ENCODE results near the gene ZNF804B.

ZNF804B gene

DNA sequence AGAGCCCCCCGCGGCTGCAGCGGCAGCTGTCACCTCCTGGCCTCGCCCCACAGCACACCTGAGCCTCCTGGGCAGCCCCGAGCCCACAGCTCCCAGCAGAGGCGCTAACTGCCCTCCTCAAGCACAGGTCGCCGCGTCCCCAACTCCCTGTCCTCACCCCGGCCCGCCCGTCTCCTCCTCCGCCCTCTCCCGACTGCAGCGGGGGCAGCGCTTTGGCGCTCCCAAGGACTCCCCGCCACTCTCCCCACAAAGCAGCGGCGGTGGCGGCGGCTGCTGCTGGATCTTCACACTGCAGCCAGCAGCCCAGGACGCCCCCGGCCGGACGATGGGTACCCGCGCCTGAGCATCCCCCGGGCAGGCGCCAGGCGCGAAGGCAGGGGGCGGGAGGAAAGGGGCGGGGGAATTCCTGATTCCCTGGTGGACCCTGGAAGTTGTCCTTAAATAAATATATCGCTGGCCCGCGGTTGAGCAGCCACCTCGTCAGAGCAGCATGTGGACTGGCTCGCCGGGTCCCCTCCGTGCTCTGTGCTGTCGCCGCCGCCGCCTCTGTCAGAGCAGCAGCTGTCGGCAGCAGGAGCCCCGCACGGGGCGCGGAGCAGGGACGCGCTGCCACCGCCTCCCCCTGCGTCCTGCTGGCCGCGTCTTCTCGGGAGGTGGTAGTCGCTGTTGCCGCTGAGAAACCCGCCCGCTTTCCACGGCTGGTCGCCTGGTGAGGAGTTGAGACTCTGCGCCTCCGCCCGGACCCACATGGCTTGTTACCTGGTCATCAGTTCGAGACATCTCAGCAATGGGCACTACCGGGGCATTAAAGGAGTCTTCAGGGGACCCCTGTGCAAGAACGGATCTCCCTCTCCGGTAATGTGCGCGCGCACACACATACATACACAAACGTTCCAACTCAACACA, at the start of gene ZNF804B:
Gene ZNF804B, plus strand, starts transcription at position 471 of the 906 bp plus-strand sequence. Its CDS starts 277 bp downstream, at position 748.
- DNase-seq: no peak

DNA sequence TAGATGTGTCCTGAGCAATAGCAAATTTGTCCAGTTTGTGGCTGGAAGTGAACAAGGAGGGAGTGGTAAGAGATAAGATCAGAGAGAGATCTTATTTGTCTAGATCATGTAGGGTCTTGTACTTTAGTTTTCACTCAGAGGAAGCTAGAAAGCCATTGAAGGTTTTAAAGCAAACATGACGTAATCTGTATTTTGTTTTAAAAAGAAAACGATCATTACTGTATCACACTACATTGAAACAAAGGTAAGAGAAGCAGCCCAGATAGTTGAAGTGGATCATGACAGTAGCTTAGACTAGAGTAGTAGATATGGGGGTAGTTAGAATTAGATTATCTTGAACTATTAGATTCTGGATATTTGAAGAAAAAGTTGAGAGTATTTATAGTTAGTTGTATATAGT, 23.6 kb upstream of the ZNF804B start:
- no peak for DNase-seq

DNA sequence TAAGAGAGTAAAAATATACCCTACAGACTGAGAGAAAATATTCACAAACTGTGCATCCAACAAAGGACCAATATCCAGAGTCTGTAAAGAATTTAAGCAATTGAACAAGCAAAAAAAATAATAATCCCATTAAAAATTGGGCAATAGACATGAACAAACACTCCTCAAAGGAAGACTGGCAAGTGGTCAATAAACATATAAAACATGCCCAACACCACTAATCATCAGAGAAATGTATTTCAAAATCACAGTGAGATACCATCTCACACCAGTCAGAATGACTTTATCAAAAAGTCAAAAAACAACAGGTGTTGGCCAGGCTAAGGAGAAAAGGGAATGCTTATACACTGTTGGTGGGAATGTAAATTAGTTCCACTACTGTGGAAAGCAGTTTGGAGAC, 21.9 kb upstream of the ZNF804B start:
- no peak for DNase-seq

DNA sequence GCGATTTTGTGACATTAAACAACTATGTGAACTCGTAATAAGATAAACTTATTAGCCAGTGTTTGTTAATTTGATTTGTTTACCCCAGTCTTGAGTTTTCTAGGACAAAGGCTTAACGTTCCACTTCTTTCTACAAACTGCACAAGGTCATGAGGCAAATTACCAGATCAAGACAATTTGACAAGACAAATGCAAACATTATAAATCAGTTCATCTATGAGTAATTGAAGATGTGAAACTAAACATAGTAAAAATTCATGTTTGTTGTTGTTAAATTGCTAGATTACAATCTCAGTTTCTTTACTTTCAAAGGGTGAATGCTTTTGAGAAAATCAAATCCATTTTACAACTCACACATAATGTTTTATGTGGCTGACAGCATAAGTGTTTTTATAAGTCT, 13.4 kb upstream of the ZNF804B start:
- no peak for DNase-seq

DNA sequence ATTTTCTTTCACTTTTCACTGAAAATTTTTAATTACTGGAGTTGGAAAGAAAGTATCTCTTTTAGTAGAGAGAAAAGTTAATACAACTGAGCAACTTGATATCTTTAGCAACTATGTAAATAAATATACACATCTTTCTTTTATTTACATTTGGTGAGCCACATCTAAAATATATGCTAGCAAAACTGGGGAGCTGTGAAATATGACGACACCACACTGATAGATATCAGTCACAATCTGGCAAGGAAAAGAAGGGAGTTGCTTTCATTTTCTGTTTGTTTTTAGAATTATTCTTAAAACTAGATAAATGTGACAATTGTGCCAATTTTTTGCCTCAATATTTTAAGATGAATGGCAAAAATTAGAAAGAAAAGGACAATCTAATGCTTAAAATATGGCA, 2.7 kb upstream of the ZNF804B start:
- DNase-seq: no peak

DNA sequence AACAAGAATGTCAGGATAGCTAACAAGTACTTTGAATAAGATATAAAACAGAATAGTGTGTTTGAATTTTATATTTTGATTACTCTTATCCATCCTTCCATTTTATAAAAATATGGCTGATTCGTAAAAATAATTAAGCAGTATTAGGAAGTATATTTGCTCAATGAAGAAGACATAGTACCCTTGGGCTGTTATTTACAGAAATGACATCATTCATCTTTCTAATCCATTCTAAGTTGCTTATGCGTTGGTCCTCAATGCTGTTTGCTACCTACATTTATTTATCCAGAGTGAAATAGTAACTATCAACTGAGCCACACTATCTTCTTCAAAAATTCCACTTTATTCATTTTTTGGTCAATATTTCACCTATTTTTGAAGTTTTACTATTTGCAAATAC, 2.1 kb upstream of the ZNF804B start:
- DNase-seq: no peak

DNA sequence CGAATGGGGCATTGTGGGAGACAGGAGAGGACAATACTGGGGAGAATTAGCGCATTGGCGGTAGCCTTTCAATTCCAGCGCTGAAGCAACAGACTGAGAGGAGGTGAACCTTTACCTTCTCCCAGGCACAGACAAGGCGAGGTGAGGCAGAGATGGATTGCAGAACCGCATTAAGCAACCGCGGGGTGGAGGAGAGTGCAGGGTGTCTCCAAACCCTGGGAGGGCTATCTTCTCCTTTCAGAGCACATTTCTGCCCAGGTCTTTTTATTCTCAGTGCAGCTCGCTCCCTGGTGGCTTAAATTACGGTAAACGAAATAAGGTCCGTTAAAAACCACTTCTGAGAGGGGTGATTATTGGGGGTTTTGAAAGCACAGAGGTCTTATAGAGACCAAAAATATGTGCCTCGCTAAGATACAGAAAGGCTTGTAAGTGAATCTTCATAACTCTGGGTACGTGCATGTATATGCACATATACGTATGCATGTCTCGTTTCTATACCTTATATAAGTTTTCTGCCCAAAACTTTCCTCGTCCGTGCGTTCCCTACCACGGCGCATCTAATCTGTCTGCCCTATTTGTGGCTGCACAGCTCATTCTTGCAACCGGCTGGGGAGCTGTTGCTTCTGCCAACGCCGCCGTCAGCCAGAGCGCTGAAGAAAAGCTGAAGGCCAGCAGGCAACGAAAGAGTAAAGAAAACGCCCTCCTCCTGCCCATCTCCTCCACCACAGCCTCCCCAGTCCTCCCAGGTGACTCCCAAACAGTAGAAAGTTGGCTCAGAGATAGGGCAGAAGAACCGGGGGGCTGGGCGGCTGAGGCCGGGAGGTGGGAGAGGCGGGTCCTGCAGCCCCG, 895 bp upstream of the ZNF804B start:
- no peak for DNase-seq

DNA sequence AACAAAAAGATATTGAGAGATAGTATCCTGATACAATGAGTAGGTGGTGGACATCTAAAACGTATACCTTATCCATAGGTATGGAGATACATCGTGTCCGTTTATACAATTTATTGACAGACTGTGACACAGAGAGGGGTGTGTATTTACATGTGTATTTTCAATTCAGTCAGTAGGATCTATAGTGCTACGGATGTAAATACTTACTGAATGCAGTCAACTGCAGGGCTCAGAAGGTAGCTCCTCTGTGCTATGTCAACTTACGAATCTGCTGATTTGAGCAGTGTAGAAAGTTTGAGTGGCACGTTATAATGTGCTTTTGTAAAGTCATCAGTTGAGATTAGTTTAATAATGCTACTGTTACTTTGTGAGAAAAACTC, 626 bp downstream of the ZNF804B start:
- DNase-seq: no peak

DNA sequence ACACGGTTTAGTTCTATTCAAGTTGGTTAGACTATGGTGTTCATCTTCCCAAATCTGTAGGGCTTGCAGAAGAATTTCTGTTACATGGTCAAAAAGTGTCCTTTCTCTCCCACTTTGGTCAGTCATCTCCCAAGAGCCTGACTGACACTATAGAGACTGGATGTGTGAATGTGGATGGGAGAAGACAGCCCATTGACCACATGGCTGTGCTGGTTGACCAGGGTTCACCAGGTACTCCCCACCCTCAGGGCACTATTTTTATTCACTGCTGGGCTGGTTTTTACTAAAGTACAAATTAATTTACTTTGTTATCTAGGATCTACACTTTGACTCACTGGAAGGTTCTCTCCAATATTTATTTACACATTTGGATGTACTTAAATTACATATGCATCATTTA, 2.3 kb downstream of the ZNF804B start:
- no peak for DNase-seq

DNA sequence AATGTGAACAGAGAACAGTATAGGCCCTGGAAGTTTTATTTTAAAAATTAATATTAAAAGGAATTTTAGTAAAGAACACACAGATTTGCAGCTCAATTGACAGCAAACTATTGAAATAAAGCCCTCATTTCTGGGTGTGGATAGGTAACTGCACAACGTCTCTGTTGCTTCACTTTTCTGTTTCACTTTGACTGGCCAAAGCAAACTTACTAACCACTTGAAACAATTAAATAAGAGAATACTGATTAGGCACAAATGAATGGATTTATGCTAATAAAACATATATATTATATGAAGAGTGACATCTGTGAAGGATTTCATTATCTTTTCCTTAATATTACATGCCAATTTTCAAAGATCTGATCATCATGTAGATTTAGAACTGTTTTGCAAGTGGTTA, 11.9 kb downstream of the ZNF804B start:
- DNase-seq: no peak

DNA sequence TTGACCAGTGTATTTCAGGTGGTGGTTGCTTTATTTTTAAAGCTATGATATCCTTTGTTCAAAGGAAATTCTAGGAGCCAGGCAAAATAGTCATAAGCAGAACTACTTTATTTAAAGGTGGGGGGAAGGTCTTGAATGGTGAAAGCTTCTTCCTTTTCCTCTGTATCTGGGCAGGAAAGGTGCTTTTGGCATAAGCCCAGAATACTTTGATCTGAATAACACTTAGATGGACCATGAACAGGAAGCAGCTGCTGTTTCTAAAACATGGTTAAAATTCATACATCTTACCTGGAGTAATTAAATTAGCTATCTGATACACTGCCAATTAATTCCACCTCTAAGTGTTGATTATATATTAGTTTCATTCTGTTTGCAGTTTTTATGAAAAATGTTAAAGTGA, 13.3 kb downstream of the ZNF804B start:
- no peak for DNase-seq

DNA sequence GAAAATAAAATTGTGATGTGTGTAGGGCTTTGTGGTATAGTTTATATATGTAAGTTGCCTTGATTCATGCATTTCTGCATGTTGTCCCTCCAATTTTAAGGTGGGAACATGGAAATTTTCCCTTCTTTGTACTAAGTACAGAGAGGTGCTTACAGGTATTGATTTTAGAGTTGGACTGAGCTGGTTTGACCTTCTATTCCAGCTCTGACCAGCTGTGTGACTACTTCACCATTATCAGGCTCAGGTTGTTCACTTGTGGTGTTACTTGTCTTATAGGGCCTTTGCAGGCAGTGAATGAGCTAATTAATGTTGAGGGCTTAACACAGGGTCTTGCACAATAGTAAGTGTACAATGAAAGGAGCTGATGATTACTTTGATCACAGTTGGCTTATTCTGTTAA, 16.3 kb downstream of the ZNF804B start:
- DNase-seq: no peak

DNA sequence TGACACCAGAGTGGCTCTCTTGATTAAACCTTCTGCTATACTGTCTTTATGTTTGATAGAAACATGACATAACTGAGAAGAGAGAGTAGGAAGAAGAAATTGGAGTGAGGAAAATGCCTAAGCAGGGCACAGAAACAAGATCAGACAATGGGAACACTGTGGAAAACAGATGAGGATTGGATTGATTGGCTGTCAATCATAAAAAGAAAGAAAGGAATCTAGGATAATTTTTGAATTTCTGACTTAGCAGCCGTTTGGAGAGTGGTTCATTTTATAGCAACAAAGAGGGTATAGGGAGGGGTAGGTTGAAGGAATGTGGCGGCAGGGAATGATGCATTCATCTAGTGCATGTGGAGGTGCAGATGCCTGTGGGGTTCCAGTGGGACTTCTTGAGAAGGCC, 28.3 kb downstream of the ZNF804B start:
- no peak for DNase-seq

DNA sequence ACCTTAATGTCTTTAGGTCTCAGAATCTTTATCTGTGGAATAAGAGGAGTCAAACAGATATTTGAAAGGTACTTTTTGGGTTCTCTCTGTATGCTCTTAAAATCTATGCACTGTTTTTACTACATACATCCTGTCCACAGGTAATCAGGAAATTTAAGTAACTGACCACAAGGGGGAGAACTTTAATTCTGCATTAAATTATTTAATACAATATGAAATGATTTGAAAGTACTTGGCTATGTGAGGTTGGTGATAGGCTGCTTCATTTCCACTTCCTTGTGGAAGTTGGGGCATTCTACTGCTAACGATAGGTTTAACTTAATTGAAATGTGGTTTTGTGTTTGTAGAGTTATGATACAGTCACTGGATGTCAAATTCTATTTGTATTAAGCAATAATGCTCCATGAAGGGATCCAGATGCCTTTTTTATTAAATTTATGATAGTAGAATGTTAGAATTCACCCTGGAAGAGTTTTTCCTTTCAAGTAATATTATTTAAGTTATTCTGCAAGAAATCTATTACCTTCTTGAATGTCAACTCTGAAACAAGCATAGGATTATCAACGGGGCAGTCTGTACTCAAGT, 30.1 kb downstream of the ZNF804B start:
- DNase-seq: peak in 1 of 2 donors; percentile 31

DNA sequence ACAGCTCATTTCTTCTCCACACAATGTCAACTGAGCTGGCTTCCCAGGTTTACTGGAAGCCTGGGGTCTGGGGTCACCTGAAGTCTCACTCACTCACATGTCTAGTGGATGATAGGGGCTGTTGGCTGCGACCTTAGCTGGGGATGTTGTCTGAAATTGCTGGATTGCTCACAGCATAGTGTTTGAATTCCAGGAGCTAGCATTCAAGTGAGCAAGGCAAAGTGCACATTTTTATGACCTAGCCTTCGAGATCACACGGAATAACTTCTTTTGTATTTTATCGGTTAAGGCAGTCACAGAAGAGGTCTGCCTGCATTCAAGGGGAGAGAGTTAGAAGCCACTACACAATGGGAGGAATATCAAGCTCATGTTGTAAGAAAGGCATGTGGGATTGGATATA, 32.4 kb downstream of the ZNF804B start:
- DNase-seq: no peak

DNA sequence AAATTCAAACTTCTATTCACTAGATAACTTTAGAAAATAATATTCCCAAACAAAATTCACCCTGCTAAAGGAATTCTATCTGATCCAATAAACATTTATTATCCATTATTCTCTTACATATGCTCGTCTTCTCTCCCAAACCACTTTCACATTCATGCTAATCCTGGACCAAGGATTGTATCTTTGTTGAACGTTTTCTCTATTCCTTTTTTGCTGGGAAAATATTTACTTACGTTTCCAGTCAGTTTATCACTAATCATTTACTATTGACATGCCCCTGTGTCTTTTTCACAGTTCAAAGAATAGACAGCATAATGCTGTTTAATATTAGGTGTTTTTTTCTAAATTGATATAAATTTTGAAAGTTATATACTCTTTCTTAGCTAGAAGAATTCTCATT, 32.9 kb downstream of the ZNF804B start:
- no peak for DNase-seq

DNA sequence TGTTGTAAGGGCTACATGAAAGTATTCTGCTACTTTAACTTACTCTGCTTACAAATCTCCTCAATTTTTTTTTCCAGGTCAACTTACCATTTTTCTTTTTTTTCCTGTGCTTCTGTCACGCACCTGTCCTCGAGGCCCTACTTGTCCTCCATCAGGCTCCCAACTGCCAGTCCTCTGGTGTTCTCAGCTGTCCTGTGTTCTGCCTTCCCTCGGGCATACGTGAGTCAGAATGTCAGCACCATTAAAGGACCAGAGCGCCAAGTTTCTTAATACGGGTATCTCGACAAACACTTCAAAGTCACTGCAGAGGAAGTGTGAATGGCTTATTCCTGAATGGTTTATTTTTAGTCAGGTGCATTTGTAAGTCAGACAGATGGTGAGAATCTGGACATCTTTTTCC, 36.1 kb downstream of the ZNF804B start, which contains the start of gene TEX47:
Gene TEX47, minus strand, starts transcription at position 185 of the 400 bp plus-strand sequence. CDS start 795 bp downstream, outside the sequence.
- DNase-seq: no peak

DNA sequence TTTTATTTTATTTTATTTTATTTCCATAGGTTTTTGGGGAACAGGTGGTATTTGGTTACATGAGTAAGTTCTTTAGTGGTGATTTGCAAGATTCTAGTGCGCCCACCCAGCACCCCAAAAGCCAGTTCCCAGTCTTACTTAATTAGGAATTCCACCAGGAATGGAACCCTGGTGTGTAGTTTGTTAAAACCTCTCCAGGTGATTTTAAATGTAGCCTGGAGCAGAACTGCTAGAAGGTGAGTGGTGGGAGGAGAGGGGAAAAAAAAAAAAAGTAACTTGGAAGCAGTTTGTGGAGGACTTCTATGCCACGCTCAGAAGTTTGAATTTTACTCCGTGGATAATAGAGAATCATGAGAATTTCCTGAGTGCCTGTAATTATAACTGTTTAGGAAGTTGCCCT, 41.5 kb downstream of the ZNF804B start:
- DNase-seq: no peak

DNA sequence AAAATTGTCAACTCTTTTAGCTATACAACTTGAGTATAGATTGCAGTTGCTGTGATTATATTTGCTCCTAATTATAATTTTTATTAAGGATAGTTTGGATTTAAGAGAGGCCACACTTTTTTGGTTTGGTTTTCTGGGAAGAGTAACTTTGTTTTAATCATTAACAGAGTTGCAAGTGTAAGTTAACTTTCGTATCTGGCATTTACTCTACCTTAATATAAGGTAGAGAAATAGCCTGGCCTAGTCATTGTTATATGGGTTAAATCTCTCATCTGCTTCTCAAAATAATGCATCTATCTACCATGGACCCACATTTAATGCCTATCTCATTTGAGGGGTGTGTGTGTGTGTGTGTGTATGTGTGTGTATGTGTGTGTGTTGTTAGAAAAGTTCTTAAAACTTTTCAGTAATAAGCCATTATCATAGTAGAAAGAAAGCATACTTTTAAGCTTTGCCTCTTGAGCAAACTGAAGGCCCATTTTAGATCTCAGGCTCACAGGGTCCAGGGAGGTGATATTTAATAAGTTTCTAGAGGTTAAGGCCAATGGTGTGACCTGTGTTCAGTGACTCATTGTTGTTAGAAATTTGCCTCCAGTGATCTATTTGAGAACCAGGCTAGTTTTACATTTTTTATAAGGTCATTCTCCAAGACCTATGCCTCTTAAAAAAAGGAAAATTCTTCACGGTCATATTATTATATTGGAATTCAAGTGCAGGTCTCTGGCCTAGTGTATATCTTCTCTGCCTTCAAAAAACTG, 47.0 kb downstream of the ZNF804B start:
- DNase-seq: no peak

DNA sequence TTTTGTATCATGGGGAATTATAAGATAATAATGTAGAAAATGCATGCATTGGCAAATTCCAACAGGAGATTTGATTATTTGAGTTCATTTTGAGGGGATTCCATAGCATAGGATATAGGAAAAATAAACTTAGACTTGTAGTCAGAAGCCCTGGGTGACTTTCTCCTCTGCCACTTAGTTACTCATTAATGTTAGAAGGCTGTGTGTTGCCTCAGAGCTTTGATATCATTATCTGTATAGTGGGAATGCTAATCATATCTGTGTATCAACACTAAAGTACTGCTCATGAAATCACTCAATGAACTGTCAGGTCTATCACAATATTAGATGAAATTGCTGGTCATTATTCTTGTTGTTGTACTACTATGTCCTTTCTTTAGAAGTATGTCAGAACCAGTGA, 59.1 kb downstream of the ZNF804B start:
- DNase-seq: no peak

DNA sequence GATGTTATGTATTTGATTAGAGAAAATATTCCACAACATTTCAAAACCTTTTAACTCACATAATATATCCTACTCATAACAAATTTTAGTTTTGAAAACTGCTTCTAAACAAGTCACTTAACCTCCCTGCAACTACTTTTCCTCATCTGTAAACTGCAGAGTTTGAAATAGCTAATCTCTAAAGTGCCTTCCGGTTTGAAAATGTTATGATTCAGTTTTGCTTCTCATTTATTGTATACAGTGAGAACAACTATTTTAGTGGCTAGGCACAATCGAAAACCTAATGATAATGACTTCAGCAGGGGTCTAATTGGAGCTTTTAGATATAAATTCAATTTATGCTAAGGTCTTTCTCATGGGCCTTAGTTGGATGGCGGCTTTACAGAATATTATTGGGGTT, 66.7 kb downstream of the ZNF804B start:
- no peak for DNase-seq

DNA sequence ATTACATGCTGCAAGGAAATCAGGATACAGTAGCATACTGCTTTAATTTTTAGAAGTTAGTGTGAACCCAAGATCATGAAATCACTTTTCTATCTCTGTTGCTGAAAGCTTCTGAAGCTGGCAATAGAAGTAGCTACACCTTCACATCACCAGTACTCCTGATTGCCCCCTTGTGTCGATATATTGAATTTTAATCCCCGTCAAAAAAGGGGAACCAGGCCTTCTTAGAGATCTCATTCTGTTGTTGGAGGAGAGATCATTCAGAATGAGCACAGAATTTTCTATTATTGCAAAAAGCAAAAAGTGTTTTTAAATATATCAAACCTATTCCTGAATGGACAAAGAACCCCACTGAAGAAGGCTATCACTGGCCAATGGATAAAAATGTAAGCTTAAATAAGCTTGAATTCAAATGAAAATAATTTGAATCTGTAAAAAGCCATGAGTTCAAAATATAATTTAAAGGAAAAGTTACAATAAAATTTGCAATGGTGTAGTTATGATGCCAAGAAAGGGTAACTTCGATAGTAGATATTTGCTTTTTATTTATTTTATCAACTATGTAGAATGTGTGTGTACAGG, 75.7 kb downstream of the ZNF804B start:
- DNase-seq: no peak

Data from CD4-positive, alpha-beta T cell treated with Interleukin-4 for 1 hour (primary cell).